ENCODE measurements around the gene MYO5B. TPM values are rescaled to one million over a fixed set of nuclear protein-coding genes. Genes with fewer than 3 reads are reported as not detected.

MYO5B gene
- total and polyA plus RNA-seq, 10 of the 15 experiments (the other 5 are each of a cell fraction or from before 2014, with no cell fraction given), result 2.5 to 4.5 (median 3.3) TPM

DNA sequence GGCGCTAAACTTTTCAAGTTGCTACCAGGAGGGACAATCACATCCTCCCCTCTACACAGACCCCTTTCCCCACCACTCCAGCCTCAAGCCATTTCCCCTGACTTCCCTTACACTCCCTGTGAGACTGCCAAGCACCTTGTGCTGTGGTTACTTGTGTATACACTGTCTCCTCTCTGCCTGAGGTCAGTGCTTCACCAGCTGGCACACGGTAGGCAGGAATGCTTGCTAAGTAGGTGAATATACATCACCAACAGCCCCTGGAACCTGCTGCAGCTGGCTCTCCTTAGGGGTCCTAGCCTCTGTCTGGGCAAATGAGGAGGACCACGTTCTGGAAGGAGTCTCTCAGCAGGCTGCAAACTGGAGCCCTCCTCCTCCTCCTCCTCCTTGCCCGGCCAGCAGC lies 343.3 kb downstream of the MYO5B start:
- Histone ChIP-seq H2AFZ (ENCODE audit: control insufficient read depth, low read depth, low read length) (no peak overlapping the region), H3K4me2 (ENCODE audit: control insufficient read depth, insufficient read depth) (no peak overlapping the region), H3K4me3 (no peak overlapping the region), H3K9ac (ENCODE audit: control insufficient read depth, insufficient read depth, low read length) (no peak overlapping the region), H3K36me3 (ENCODE audit: control insufficient read depth in 2 of 2, insufficient read depth in 2 of 2, low read length in 1 of 2) (no peaks in the 10 kb centered on the region), H4K20me1 (ENCODE audit: control insufficient read depth, insufficient read depth) (no peaks in the 10 kb centered on the region), H3K4me1 (ENCODE audit: control insufficient read depth, insufficient read depth, low read length) (no peaks in the 10 kb centered on the region), H3K27ac (ENCODE audit: control insufficient read depth, insufficient read depth) (no peak overlapping the region), H3K27me3 (replicated peaks in 1 of 2; ENCODE audit: control insufficient read depth in 2 of 2, insufficient read depth in 2 of 2, low read length in 1 of 2) (peaks cover 0 to 3% of the 10 kb centered on the region in 2 experiments; a peak in 1 of 4 replicates), H3K9me3 (replicated peaks; ENCODE audit: control insufficient read depth, insufficient read depth, low read length) (no peaks in the 10 kb centered on the region), H3K79me2 (ENCODE audit: control insufficient read depth, insufficient read depth, low read length) (no peaks in the 10 kb centered on the region)
- WGBS (ENCODE audit: insufficient coverage, insufficient replicate concordance, low lambda C conversion rate, missing lambda C conversion rate), result 64% methylated on average over 3 of the region's 4 CpGs
- intact Hi-C loops (cut with micrococcal nuclease; ENCODE audit: unreplicated experiment), result no loop called here
- ChIA-PET CTCF (interaction anchor here (1.3 kb wide), 1 partner anchor 8 kb away, joined by 6 read pairs; no protein-coding TSS in a partner anchor), POLR2A (interaction anchor here (0.5 kb wide), 1 partner anchor 167 kb away, joined by 3 read pairs; no protein-coding TSS in a partner anchor), RAD21 (ENCODE audit: unreplicated experiment) (no interaction called here), SMC1A (ENCODE audit: uncharacterized antibody, unreplicated experiment) (no interaction called here)
- BruUV-seq (replicated peaks), result no TSS peak
- no peak for DNase-seq (ENCODE audit: low read depth, low spot score)
- no peak for FAIRE-seq
- in situ Hi-C loops (cut with MboI), result no loop called here
- no peak for ATAC-seq
- TF ChIP-seq SREBF2 (IDR thresholded peaks at IDR 0.05; ENCODE audit: low read length) (no peak), ASH2L (IDR thresholded peaks at IDR 0.05; ENCODE audit: borderline replicate concordance, low read depth) (no peak), RBBP5 (conservative IDR thresholded peaks at IDR 0.05) (no peak), SMAD1 (IDR thresholded peaks at IDR 0.05; ENCODE audit: low read depth, partially characterized antibody) (no peak), TARDBP (IDR thresholded peaks at IDR 0.05; ENCODE audit: borderline replicate concordance) (no peak), BCLAF1 (IDR thresholded peaks at IDR 0.05) (no peak), TCF7 (IDR thresholded peaks at IDR 0.05; ENCODE audit: borderline replicate concordance) (no peak), ZNF207 (IDR thresholded peaks at IDR 0.05; ENCODE audit: borderline replicate concordance) (no peak), SRF (IDR thresholded peaks at IDR 0.05; ENCODE audit: low read depth in 2 of 2, low read length in 2 of 2) (no peak), ZNF622 (IDR thresholded peaks at IDR 0.05) (no peak)
- TF ChIP-seq, protein P1, sequence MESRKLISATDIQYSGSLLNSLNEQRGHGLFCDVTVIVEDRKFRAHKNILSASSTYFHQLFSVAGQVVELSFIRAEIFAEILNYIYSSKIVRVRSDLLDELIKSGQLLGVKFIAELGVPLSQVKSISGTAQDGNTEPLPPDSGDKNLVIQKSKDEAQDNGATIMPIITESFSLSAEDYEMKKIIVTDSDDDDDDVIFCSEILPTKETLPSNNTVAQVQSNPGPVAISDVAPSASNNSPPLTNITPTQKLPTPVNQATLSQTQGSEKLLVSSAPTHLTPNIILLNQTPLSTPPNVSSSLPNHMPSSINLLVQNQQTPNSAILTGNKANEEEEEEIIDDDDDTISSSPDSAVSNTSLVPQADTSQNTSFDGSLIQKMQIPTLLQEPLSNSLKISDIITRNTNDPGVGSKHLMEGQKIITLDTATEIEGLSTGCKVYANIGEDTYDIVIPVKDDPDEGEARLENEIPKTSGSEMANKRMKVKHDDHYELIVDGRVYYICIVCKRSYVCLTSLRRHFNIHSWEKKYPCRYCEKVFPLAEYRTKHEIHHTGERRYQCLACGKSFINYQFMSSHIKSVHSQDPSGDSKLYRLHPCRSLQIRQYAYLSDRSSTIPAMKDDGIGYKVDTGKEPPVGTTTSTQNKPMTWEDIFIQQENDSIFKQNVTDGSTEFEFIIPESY (IDR thresholded peaks at IDR 0.05), result no peak
